Astrocyte (in vitro differentiated cells and primary cell): ENCODE measurements around the gene WHRN. TPM values are rescaled to one million over a fixed set of nuclear protein-coding genes. Genes with fewer than 3 reads are reported as not detected.

Experiments used
- DNase-seq: peaks from one replicate; pipeline ENCODE4 v3.0.0-alpha.2; 2010; ENCODE audit warnings: low read depth
- FAIRE-seq: peaks from 2 replicates; lab custom pipeline; 2011; peaks lifted over from hg19 to GRCh38; lab: Jason Lieb, UNC
- H2AFZ ChIP-seq: 2 replicates; pipeline ENCODE4 v1.6.0; 2012; ENCODE audit warnings: low read depth, low read length, inconsistent platforms
- H3K27ac ChIP-seq: 2 replicates; pipeline ENCODE4 v1.5.1; 2011; ENCODE audit warnings: low read depth, low read length, inconsistent platforms
- H3K27me3 ChIP-seq: 2 replicates; pipeline ENCODE4 v1.6.0; 2011; ENCODE audit warnings: low read length, inconsistent platforms; ENCODE audit not compliant: insufficient read depth
- H3K36me3 ChIP-seq: 2 replicates; pipeline ENCODE4 v1.5.1; 2011; ENCODE audit warnings: low read length, inconsistent platforms; ENCODE audit not compliant: insufficient read depth
- H3K4me1 ChIP-seq: 2 replicates; pipeline ENCODE4 v1.5.1; 2011; ENCODE audit warnings: low read length, inconsistent platforms; ENCODE audit not compliant: insufficient read depth
- H3K4me2 ChIP-seq: 2 replicates; pipeline ENCODE4 v1.6.0; 2012; ENCODE audit warnings: low read length, inconsistent platforms
- H3K4me3 ChIP-seq: 2 replicates; pipeline ENCODE4 v1.5.1; 2011; ENCODE audit warnings: low read depth, mild to moderate bottlenecking, low read length, inconsistent platforms; ENCODE audit not compliant: insufficient read depth
- H3K79me2 ChIP-seq: 2 replicates; pipeline ENCODE4 v1.6.0; 2012; ENCODE audit warnings: mild to moderate bottlenecking, low read length, inconsistent platforms; ENCODE audit not compliant: insufficient read depth
- H3K9ac ChIP-seq: 2 replicates; pipeline ENCODE4 v1.6.0; 2012; ENCODE audit warnings: mild to moderate bottlenecking, low read length, inconsistent platforms
- H3K9me3 ChIP-seq: 2 replicates; pipeline ENCODE4 v1.5.1; 2012; ENCODE audit warnings: low read depth, mild to moderate bottlenecking, low read length, inconsistent platforms; ENCODE audit not compliant: insufficient read depth
- H4K20me1 ChIP-seq: 2 replicates; pipeline ENCODE4 v1.6.0; 2012; ENCODE audit warnings: low read length, inconsistent platforms; ENCODE audit not compliant: insufficient read depth
- H3K27ac Mint-ChIP-seq: one replicate; pipeline ENCODE4 v1.8.0; 2021; ENCODE audit warnings: mild to moderate bottlenecking, mixed read lengths; ENCODE audit not compliant: unreplicated experiment
- H3K27me3 Mint-ChIP-seq: one replicate; pipeline ENCODE4 v1.8.0; 2021; ENCODE audit warnings: low read depth, mixed read lengths; ENCODE audit not compliant: unreplicated experiment
- H3K36me3 Mint-ChIP-seq: one replicate; pipeline ENCODE4 v1.8.0; 2021; ENCODE audit warnings: low read depth, mixed read lengths; ENCODE audit not compliant: unreplicated experiment
- H3K4me1 Mint-ChIP-seq: one replicate; pipeline ENCODE4 v1.8.0; 2021; ENCODE audit warnings: low read depth, mixed read lengths; ENCODE audit not compliant: unreplicated experiment
- H3K4me3 Mint-ChIP-seq: one replicate; pipeline ENCODE4 v1.8.0; 2021; ENCODE audit warnings: mild to moderate bottlenecking, moderate library complexity, mixed read lengths; ENCODE audit not compliant: unreplicated experiment
- H3K9me3 Mint-ChIP-seq: one replicate; pipeline ENCODE4 v1.8.0; 2021; ENCODE audit warnings: mild to moderate bottlenecking, mixed read lengths; ENCODE audit not compliant: unreplicated experiment
- CTCF ChIP-seq: IDR thresholded peaks from 2 replicates; pipeline ENCODE4 v1.5.1; 2011; ENCODE audit warnings: low read depth, mild to moderate bottlenecking, inconsistent platforms, low read length, moderate library complexity; ENCODE audit not compliant: insufficient read depth
- EZH2 ChIP-seq: IDR thresholded peaks from 2 replicates; pipeline ENCODE4 v1.6.1; 2012; ENCODE audit warnings: mild to moderate bottlenecking, low read length, inconsistent platforms; ENCODE audit not compliant: insufficient read depth
- total RNA-seq: library from RNA; stranded (reverse); gene quantifications from 2 replicates; pipeline ENCODE4 v1.2.1, GENCODE V29; 2021

The WHRN gene
- total RNA-seq, 1 donor from 2014 or later = 10.2 TPM

GRCh38 chr9:114385397-114386181 is 119.7 kb downstream of the WHRN start:
- no peak overlapping the region for H2AFZ ChIP-seq
- H3K4me2 ChIP-seq = peak overlapping the region; percentile 98
- no peaks in the 10 kb centered on the region for H3K36me3 ChIP-seq
- peak overlapping the region; percentile 50 for H3K9ac ChIP-seq
- Mint-ChIP-seq H3K9me3 (no peaks in the 10 kb centered on the region), H3K4me1 (peaks cover 44% of the 10 kb centered on the region), H3K27ac (peak overlapping the region; percentile 82), H3K36me3 (no peaks in the 10 kb centered on the region), H3K4me3 (peak overlapping the region; percentile 84), H3K27me3 (no peaks in the 10 kb centered on the region)
- no peak overlapping the region for H3K4me3 ChIP-seq
- FAIRE-seq = peak; percentile 13
- no peaks in the 10 kb centered on the region for H3K9me3 ChIP-seq
- peaks cover 3% of the 10 kb centered on the region for H4K20me1 ChIP-seq
- peak; percentile 86 for DNase-seq
- H3K27me3 ChIP-seq = no peaks in the 10 kb centered on the region
- H3K4me1 ChIP-seq = peaks cover 42% of the 10 kb centered on the region
- peak overlapping the region; percentile 30 for H3K27ac ChIP-seq
- peaks cover 23% of the 10 kb centered on the region for H3K79me2 ChIP-seq
- TF ChIP-seq EZH2 = no peak
- TF ChIP-seq CTCF = no peak

GRCh38 chr9:114384836-114385396 is 120.4 kb downstream of the WHRN start:
- H3K36me3 ChIP-seq = peaks cover 5% of the 10 kb centered on the region
- H3K4me3 ChIP-seq = no peak overlapping the region
- DNase-seq (no peak), FAIRE-seq (no peak)
- peaks cover 4% of the 10 kb centered on the region for H3K36me3 Mint-ChIP-seq
- H3K9me3 Mint-ChIP-seq = no peaks in the 10 kb centered on the region
- TF ChIP-seq CTCF = no peak
- H3K9ac ChIP-seq = peak overlapping the region; percentile 50
- peak overlapping the region; percentile 82 for H3K27ac Mint-ChIP-seq
- H3K27ac ChIP-seq = peak overlapping the region; percentile 26
- no peak overlapping the region for H3K4me3 Mint-ChIP-seq
- no peaks in the 10 kb centered on the region for H3K27me3 ChIP-seq
- H3K4me1 Mint-ChIP-seq = peaks cover 44% of the 10 kb centered on the region
- H4K20me1 ChIP-seq = peaks cover 3% of the 10 kb centered on the region
- H2AFZ ChIP-seq = no peak overlapping the region
- H3K4me1 ChIP-seq = peaks cover 42% of the 10 kb centered on the region
- H3K27me3 Mint-ChIP-seq = no peaks in the 10 kb centered on the region
- H3K9me3 ChIP-seq = no peaks in the 10 kb centered on the region
- peaks cover 23% of the 10 kb centered on the region for H3K79me2 ChIP-seq
- peak overlapping the region; percentile 98 for H3K4me2 ChIP-seq

- H3K4me1 Mint-ChIP-seq = peaks cover 44% of the 10 kb centered on the region
- H3K79me2 ChIP-seq = peaks cover 23% of the 10 kb centered on the region
- H3K4me3 Mint-ChIP-seq = no peak overlapping the region
- H3K36me3 ChIP-seq = peaks cover 5% of the 10 kb centered on the region
- TF ChIP-seq CTCF (no peak), EZH2 (no peak)
- H3K27ac Mint-ChIP-seq = peak overlapping the region; percentile 53
- H3K4me2 ChIP-seq = no peak overlapping the region
- no peaks in the 10 kb centered on the region for H3K27me3 ChIP-seq
- H3K9me3 ChIP-seq = no peaks in the 10 kb centered on the region
- no peak overlapping the region for H2AFZ ChIP-seq
- peaks cover 42% of the 10 kb centered on the region for H3K4me1 ChIP-seq
- no peak overlapping the region for H3K4me3 ChIP-seq
- no peaks in the 10 kb centered on the region for H3K9me3 Mint-ChIP-seq
- H3K27ac ChIP-seq = no peak overlapping the region
- H4K20me1 ChIP-seq = peaks cover 3% of the 10 kb centered on the region
- no peak overlapping the region for H3K9ac ChIP-seq
- peaks cover 4% of the 10 kb centered on the region for H3K36me3 Mint-ChIP-seq
- DNase-seq (no peak), FAIRE-seq (no peak)
- no peaks in the 10 kb centered on the region for H3K27me3 Mint-ChIP-seq
These were observed 120.9 kb downstream of the WHRN start for GRCh38 chr9:114384341-114384740.
